ENCODE data around the gene GPT2.

GPT2 gene, protein sequence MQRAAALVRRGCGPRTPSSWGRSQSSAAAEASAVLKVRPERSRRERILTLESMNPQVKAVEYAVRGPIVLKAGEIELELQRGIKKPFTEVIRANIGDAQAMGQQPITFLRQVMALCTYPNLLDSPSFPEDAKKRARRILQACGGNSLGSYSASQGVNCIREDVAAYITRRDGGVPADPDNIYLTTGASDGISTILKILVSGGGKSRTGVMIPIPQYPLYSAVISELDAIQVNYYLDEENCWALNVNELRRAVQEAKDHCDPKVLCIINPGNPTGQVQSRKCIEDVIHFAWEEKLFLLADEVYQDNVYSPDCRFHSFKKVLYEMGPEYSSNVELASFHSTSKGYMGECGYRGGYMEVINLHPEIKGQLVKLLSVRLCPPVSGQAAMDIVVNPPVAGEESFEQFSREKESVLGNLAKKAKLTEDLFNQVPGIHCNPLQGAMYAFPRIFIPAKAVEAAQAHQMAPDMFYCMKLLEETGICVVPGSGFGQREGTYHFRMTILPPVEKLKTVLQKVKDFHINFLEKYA

DNA sequence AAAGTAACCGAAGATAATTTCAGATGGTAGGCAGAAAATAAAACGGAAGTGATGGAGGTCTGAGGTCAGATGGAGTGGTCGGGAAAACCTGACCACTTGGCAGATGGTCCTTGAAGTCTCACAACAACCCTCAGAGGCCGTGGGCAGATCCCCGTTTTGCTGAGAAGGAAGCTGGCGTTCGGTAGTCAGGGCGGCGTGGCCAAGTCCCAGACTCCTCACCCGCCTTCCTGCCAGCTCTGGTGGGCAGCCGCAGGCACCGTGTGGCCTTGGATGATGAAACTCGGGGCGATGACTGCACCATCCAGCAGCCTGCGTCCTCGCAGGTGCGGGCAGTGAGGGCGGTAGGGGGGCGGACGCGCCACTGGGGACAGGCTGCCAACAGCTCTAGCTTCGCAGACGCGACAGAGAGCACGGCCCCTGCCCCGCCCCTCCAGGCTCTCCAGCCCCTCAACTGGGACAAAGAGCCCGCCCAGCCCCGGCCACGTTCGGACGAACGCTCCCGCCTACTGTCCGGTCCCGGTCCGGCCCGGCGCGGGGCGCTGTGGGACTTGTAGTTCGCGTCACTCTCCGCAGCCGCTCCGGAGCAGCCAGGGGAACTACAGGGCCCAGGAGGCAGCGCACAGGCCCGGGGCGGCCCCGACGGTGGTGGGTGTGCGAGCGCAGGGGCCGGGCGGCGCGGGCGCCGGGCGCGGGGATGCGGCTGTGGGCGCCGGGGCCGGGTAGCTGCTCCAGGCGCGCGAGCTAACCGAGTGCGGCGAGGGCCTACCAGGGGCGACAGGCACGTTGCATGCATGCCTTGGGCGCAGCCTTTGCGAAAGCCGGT lies at the start of gene GPT2:
TSS of gene GPT2 (plus strand) at position 673 of the 823 bp plus-strand sequence. CDS start 354 bp downstream, outside the sequence.
- peak; percentile 96 for DNase-seq (ENCODE audit: low spot score)

DNA sequence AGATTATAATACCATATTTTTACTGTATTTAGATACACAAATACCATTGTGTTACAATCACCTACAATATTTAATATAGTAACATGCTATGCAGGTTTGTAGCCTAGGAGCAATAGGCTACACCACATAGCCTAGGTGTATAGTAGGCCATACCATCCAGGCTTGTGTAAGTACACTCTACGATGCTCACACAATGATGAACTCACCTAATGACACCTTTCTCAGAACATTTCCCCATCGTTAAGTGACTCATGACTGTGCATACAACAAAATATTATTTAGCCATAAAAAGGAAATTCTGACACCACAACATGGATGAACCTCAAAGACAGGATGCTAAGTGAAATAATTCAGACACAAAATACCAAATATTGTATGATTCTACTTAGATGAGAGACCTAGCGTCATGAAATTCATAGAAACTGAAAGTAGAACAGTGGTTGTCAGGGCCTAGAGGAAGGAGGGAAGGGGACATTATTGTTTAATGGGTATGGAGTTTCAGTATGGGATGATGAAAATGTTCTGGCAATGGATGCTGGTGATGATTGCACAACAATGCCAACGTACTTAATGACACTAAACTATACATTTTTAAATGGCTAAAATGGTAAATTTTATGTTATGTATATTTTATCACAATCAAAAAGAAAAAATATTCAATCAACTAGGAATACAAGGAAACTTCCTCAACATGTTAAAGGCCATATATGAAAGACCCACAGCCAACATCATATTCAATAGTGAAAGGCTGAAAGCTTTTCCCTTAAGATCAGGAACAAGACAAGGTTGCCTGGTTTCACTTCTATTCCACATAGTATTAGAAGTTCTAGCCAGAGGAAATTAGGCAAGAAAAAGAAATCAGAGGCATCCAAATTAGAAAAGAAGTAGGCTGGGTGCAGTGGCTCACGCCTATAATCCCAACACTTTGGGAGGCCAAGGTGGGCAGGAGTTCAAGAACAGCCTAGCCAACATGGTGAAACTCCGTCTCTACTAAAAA lies 47.3 kb upstream of the GPT2 start:
- no peak for DNase-seq (ENCODE audit: low spot score)

DNA sequence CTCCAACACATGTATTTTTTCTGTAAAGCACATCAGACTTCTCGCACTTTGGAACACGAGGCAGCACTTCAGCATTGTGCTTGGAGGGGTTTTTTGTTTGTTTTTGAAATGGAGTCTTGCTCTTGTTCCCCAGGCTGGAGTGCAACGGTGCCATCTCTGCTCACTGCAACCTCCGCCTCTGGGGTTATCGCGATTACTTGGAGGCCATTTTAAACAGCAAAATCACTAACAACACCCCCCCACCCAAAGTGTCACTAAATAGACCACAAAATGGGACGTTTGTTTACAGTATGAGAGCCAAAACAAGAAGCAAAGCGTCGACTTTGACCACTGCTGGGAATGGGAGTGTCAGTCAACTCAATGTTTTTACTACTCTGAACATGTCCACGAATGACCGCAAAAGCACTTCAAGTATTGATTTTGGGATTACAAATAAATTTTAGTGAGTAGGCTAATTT lies 44.1 kb upstream of the GPT2 start:
- no peak for DNase-seq (ENCODE audit: low spot score)

DNA sequence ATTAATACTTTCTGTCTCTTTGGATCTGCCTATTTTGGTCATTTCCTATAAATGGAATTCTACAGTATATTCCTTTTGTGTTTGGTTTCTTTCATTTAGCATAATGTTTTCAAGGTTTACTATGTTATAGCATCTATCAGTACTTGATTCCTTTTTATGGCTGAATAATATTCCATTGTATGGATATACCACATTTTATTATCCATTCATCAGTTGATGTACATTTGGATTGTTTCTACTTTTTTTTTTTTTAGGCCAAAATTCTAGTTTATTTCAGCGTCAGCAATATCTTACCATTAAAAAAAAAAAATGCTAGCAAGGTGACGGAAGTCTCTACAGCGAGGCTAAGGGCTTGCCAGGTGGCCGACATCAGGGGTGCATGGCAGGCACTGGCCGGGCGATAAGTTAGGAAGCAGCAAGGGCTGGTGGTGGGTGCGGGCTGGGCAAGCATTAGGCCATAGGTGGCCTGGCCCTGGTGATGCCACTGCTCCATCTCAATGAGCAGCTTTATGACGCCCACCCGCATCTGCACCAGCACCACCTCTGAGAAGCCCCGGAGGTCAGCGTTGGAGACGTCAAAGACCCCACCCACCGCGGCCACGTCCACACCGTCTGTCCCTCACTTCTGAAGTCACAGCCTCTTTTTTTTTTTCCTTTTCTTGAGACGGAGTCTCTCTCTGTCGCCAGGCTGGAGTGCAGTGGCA lies 41.8 kb upstream of the GPT2 start:
- DNase-seq (ENCODE audit: low spot score), result no peak

DNA sequence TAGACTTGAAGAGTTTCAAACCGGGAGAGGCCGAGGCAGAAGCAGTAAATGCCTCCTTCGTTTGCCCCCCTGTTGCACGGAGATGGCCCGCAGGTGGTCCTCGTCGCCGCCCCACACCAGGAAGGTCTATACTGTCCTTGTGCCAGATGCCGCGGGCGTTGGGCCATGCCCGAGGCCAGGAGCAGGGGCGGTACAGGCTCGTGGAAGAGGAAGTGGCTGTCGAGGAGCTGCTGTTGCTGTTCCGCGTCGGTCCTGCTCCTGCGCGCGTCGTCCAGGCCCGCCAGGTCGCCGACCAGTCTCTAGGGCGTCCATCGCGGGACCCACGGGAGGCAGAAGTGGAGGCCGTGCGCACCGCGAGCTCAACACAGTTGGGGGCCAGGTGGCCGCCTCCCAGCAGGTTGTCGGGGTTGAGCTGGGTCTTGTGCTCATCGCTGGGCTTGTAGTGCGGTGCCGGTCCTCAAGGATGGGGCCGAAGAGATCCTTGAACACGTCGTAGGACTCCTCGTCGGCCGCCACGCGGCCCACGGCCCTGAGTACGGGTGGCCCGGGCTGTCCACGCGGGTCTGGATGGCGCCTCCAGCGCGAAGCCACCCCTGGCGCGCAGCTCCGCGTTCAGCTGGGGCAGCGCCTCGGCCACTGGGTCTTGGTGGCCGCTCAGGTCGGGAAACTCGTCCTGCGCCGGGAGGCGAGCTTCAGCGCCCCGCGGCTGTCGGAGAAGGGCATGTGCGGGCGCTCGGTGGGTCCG lies 40.1 kb upstream of the GPT2 start:
- DNase-seq (ENCODE audit: low spot score), result no peak

DNA sequence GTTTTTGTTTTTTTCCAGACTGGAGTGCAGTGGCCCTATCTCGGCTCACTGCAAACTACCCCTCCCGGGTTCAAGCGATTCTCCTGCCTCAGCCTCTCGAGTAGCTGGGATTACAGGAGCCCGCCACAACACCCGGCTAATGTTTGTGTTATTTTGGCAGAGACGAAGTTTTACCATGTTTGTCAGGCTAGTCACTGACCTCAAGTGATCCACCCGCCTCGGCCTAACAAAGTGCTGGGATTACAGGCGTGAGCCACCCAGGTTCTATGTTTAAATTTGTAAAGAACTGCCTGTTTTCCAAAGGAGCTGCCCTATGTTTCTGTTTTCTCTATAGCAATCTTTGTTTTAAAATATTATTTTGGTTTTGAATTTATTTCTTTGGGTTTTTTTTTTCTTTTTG lies 39.4 kb upstream of the GPT2 start:
- no peak for DNase-seq (ENCODE audit: low spot score)

DNA sequence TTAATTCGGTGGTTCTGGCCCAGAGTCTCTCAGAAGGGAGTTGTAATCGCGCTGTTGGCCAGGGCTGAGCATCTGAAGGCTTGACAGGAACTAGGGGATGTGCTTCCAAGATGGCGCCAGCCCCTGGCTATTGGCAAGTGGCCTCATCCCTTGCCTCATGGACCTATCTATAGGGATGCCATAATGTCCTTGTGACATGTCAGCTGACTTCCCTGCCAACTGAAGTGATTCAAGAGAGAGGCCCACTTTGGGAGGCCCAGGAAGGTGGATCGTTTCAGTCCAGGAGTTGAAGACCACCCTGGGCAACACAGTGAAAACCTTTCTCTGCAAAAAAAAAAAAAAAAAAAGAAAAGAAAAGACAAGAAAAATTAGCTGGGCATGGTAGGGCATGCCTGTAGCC lies 38.2 kb upstream of the GPT2 start:
- DNase-seq (ENCODE audit: low spot score), result no peak

DNA sequence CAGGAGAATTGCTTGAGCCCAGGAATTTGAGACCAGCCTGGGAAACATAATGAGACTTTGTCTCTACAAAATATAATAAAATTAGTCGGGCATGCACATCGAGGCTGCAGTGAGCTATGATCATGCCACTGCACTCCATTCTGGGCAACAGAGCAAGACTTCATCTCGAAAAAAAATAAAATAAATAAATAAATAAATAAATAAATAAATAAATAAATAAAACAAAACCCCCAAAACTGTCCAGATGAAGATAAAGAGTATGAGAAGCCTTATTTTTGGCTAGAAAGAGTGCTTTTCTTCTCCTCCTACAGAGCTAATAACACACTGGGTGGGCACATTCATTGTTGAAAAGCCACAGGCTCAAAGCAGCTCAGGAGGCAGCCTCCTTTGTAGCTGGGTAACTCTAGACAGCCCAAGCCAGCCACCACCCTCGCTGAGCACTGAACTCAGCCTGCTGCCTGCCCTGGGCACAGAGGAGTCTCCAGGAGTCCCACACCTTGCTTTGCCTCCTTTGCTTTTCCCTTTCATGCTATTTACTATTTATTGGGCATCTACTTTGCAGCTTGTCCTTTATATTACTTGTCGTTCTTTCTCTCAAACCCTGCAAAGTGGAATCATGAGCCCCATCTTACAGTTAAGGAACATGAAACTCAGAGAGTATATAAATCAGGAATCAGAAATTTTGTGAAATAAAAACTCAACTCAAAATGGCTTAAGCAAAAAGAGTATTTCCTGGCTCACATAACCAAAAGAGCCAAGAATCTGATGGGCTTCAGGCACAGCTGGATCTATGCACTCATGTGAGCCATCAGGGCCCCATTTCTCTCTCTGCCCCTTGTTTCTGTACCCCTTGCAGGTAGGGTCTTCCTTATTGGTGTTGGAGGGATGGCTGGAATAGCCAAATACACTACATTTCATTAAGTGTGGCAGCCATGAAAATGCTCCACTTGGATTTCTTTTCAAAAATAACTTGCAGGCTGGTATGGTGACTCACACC lies 35.1 kb upstream of the GPT2 start:
- DNase-seq (ENCODE audit: low spot score), result no peak

DNA sequence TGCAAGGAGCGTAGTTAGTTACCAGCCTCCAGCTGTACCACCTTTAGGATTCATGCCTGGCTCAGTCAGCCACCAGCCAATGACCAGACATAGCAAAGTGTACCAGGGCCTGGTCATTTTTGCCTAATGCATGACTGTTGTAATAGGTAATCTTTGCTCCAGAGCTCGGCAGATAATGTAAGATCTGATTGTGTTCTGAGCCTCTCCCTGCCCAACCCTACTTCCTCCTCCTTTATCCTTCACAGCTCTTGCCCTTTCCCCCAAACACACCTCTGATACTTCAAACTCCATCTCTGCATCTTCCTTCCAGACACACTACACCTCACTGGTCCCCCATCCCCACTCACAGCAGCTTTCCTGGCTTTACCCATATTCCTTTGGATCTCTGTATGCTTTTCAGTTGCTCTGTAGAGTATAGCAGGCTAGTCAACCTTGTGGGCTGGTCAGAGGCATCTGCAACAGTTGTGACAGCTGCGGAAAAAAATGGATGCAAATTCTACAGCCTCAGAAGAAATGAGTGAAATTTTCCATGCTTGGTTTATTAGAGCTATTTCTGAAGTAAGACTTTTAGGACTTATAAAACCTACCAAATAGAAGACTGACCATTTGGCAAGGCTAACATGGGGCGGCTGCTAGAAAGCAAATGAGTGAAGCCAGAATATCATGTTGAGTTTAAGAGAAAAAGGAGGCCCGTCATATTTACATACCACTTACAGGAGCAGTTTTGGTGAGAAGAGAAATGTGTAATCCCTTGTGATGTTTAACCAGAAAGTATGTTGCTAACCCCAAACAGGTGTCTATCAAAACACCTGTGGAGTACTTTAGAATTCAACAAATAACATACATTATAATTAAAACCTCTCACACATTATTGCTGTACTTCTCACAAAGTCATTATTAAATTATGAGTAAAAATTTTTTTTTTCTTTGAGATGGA lies 33.3 kb upstream of the GPT2 start:
- DNase-seq (ENCODE audit: low spot score), result no peak

DNA sequence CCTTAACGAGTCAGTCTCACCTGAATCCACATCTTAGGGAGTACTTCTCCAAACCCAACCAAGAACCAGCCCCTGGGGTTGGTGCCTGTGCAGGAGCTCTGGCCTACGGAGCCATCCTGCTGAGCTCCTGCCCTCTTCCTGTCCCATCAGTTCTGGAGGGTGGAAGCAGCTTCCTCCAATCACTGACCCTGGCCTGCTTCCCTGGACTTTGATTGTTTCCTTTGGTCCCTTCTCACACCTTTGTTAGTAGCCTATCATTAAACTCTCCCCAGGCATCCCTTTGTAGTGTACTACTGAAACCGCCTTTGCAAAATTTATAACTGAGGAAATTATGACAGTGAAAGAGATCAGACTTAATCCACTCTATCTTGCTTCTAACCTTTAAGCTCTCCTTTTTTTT lies 32.0 kb upstream of the GPT2 start:
- no peak for DNase-seq (ENCODE audit: low spot score)

DNA sequence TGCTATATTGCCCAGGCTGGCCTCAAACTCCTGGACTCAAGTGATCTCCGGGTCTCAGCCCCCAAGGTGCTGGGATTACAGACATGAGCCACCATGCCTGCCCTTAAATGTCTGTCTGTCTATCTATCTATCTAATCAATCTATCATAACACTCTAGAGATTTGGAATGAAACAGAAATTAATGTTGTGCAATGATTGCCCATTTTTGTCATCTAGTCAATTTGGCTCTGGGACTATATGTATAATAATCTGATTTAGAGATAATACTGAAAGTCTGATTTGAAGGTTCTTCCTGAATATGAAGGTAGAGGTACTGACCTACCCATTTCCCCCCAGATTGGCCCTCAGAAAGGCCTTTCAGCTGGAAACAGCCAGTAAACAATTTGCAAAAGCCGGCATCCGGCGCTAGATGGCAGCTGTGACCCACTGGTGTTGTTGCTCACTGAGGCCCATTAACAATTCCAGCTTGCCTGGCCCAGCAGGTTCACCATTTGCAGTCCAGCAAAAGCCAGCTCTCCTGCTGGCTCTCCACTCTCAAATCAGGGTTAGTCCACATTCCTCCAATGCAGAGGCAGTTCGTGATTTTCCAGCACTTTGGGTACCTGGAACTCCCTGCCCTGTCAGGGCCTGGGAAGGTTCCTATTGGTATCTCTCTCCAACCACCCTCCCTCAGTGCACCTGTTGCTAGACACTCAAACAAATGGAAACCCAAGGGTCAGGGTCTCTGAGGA lies 30.3 kb upstream of the GPT2 start:
- DNase-seq (ENCODE audit: low spot score), result peak; percentile 81

DNA sequence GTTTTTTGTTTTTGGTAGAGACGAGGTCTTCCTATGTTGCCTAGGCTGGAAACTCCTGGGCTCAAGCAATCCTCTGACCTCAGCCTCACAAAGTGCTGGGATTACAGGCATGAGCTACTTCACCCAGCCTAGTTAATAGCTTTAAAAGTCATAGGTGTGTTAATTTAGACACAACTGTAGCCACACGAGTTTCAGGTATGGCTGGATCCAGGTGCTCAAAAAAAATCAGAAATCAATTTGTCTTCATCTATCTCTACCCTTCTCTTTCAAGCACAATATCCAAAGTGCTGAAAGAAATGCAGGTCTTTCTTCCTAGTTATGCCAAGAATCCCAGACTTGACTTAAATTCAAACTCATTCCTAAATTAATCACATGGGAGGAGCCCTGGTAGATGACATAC lies 29.3 kb upstream of the GPT2 start:
- no peak for DNase-seq (ENCODE audit: low spot score)

DNA sequence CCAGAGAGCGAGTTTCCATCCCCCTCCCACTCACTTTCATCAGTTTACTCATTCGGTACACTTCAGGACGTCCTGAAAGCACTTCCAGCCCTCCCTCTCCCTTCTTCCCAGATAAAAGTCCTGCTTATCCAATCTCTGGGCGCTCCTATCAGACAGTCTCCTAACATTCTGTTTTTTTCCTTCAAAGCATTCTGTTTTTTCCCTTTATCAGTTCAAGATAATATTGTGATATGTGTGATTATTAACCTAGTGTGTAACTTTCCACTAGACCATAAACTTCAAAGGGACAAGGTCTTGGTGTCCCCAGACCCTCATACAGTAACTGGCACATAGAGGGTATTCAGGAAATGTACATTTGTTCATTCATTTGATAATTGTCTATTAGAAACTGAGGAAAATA lies 28.8 kb upstream of the GPT2 start:
- no peak for DNase-seq (ENCODE audit: low spot score)

DNA sequence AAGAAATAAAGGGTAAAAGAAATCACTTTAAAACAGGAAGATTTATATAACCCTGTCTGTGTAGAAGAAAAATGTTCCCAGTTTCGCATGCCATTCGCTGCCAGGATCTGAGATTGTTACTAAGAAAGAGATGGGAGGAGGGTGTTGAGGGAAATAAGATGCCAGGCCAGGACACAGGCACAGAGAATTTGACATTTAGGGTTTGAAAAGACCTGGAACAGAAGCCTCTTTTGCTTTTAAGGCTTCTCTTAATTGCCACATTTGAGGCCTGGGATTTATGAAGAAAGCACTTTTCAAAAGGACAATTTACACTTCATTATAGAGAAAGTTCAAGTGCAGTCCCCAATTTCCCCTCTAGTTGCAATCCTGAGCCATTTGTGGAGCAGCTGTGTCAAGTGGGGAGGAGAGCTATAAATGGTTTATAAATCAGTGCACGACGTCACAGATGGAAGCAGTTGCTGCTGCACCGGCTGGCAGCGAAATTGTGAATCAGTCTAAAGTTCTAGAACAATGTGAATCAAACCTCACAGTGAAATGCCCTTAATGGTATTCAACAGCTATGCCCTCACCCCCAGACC lies 26.7 kb upstream of the GPT2 start:
- DNase-seq (ENCODE audit: low spot score), result peak; percentile 73

DNA sequence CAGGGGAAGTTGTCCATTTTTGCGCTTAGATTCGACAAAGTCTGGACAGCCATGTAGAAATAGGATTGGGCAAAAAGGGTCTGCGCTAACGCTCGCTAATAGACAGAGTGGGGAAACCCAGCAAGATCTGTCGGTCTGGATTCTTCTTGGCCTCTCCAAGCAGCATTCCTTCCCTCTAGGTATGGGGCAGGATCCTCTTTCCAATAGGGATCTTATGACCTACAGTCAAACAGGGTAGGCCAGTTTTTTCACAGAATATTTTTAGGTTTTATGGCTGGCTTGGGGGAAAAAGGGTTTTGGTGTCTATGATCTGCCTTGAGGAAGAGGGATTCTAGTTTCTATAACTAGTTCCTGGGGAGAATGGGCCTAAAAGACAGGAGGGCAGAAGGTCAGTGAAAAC lies 26.0 kb upstream of the GPT2 start:
- no peak for DNase-seq (ENCODE audit: low spot score)

DNA sequence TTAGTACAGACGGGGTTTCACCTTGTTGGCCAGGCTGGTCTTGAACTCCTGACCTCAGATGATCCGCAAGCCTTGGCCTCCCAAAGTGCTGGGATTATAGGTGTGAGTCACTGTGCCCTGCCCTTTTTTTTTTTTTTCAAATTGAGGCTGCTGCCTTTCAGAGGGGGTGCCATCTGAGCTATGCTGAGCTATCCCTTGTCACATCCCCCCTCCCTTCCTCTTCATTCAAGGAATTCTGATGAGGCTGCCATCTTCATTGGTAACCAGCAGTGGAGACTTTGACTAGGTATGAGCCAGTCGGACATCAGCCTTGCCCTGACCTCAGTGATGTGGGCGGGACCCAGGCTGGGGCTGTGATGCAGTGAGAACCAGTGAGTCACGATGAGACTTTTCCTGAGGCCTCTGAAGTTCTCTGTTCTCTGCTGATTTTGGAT lies 24.4 kb upstream of the GPT2 start:
- DNase-seq (ENCODE audit: low spot score), result no peak

All from putamen (tissue), 1 donor.